SK-N-SH treated with all-trans-retinoic acid at 6 μM for 48 hours (cell line): Measurements from ENCODE around the gene INAVA.

Experiments
- ATAC-seq: fragments of 200-7000 bp; cut with Tn5 transposase; 3 replicates; pipeline ENCODE4 v1.9.1; 2020; ENCODE audit warnings: mild to moderate bottlenecking, moderate library complexity
- ARNTL ChIP-seq: fragments of 450-650 bp; formaldehyde crosslinking; IDR thresholded peaks from 2 replicates; pipeline ENCODE4 v1.5.0; 2020; ENCODE audit warnings: low read depth, mild to moderate bottlenecking, moderate library complexity, borderline replicate concordance
- CSDC2 ChIP-seq: fragments of 250-450 bp; sonication (Bioruptor Pico); IDR thresholded peaks from 2 replicates; pipeline ENCODE4 v1.5.0; 2020; ENCODE audit warnings: mild to moderate bottlenecking, moderate library complexity
- ESRRG ChIP-seq: fragments of 250-450 bp; sonication (Bioruptor Pico); IDR thresholded peaks from 2 replicates; pipeline ENCODE4 v1.6.1; 2021; ENCODE audit warnings: mild to moderate bottlenecking
- GLIS3 ChIP-seq: fragments of 250-450 bp; sonication (Bioruptor Pico); IDR thresholded peaks from 2 replicates; pipeline ENCODE4 v1.5.0; 2020; ENCODE audit warnings: mild to moderate bottlenecking, moderate library complexity
- ISL1 ChIP-seq: fragments of 250-450 bp; sonication (Bioruptor Pico); IDR thresholded peaks from 2 replicates; pipeline ENCODE4 v2.1.2; 2022; ENCODE audit warnings: mild to moderate bottlenecking, moderate library complexity
- OSR1 ChIP-seq: fragments of 250-450 bp; sonication (Bioruptor Pico); IDR thresholded peaks from 2 replicates; pipeline ENCODE4 v1.8.0; 2022; ENCODE audit warnings: moderate library complexity, mild to moderate bottlenecking, inconsistent platforms
- PPARA ChIP-seq: fragments of 250-450 bp; sonication (Bioruptor Pico); IDR thresholded peaks from 2 replicates; pipeline ENCODE4 v1.5.0; 2020; ENCODE audit warnings: mild to moderate bottlenecking, borderline replicate concordance
- RARB ChIP-seq: fragments of 250-450 bp; sonication (Bioruptor Pico); IDR thresholded peaks from 2 replicates; pipeline ENCODE4 v1.8.0; 2021; ENCODE audit warnings: mild to moderate bottlenecking, moderate library complexity
- SNAI2 ChIP-seq: fragments of 250-450 bp; sonication (Bioruptor Pico); IDR thresholded peaks from 2 replicates; pipeline ENCODE4 v1.5.0; 2020; ENCODE audit warnings: mild to moderate bottlenecking, moderate library complexity
- TCF4 ChIP-seq: fragments of 250-450 bp; sonication (Bioruptor Pico); IDR thresholded peaks from 2 replicates; pipeline ENCODE4 v1.8.0; 2021; ENCODE audit warnings: mild to moderate bottlenecking, moderate library complexity, borderline replicate concordance
- ZC3H10 ChIP-seq: fragments of 250-450 bp; sonication (Bioruptor Pico); IDR thresholded peaks from 2 replicates; pipeline ENCODE4 v1.5.1; 2021; ENCODE audit warnings: mild to moderate bottlenecking, moderate library complexity
- ZFP30 ChIP-seq: fragments of 450-650 bp; formaldehyde crosslinking; IDR thresholded peaks from 2 replicates; pipeline ENCODE4 v1.5.0; 2022; ENCODE audit warnings: mild to moderate bottlenecking, moderate library complexity
- ZNF565 ChIP-seq: fragments of 450-650 bp; formaldehyde crosslinking; conservative IDR thresholded peaks from 2 replicates; pipeline ENCODE4 v1.5.0; 2020; ENCODE audit warnings: low read depth, mild to moderate bottlenecking, moderate library complexity
- ZNF70 ChIP-seq: fragments of 450-650 bp; formaldehyde crosslinking; IDR thresholded peaks from 2 replicates; pipeline ENCODE4 v1.5.0; 2020; ENCODE audit warnings: mild to moderate bottlenecking, moderate library complexity
- TF ChIP-seq, protein P1 (sequence below): fragments of 250-450 bp; sonication (Bioruptor Pico); IDR thresholded peaks from 2 replicates; pipeline ENCODE4 v1.5.0; 2020; ENCODE audit warnings: mild to moderate bottlenecking, moderate library complexity
- TF ChIP-seq, protein P2 (sequence below): fragments of 250-450 bp; sonication (Bioruptor Pico); IDR thresholded peaks from 2 replicates; pipeline ENCODE4 v1.8.0; 2020; ENCODE audit warnings: mild to moderate bottlenecking, moderate library complexity, borderline replicate concordance
- TF ChIP-seq, protein P3 (sequence below): fragments of 250-450 bp; sonication (Bioruptor Pico); IDR thresholded peaks from 2 replicates; pipeline ENCODE4 v1.5.1; 2021; ENCODE audit warnings: mild to moderate bottlenecking, moderate library complexity
- TF ChIP-seq, protein P4 (sequence below): fragments of 250-450 bp; sonication (Bioruptor Pico); IDR thresholded peaks from 2 replicates; pipeline ENCODE4 v1.8.0; 2021; ENCODE audit warnings: low read depth, mild to moderate bottlenecking, moderate library complexity, borderline replicate concordance
- TF ChIP-seq, protein P5 (sequence below): fragments of 250-450 bp; sonication (Bioruptor Pico); IDR thresholded peaks from 2 replicates; pipeline ENCODE4 v1.5.1; 2020; ENCODE audit warnings: low read depth, mild to moderate bottlenecking, moderate library complexity

INAVA gene

DNA sequence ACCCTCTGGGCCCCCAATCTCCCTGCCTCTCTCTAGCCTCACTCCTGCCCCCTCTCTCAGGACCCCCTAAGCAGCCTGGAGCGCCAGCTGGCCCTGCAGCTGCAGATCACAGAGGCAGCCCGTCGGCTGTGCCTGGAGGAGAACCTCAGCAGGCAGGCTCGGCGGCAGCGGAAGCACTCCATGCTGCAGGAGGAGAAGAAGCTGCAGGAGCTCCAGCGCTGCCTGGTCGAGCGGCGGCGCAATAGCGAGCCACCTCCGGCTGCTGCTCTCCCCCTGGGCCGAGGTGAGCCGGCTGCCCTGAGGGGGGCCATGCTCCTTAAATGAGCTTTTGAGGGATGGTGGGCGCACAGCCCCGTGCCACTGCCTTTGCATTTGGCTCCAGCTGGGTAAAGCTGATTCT, 6.2 kb downstream of the INAVA start:
- ATAC-seq = no peak
- TF ChIP-seq, protein P1, sequence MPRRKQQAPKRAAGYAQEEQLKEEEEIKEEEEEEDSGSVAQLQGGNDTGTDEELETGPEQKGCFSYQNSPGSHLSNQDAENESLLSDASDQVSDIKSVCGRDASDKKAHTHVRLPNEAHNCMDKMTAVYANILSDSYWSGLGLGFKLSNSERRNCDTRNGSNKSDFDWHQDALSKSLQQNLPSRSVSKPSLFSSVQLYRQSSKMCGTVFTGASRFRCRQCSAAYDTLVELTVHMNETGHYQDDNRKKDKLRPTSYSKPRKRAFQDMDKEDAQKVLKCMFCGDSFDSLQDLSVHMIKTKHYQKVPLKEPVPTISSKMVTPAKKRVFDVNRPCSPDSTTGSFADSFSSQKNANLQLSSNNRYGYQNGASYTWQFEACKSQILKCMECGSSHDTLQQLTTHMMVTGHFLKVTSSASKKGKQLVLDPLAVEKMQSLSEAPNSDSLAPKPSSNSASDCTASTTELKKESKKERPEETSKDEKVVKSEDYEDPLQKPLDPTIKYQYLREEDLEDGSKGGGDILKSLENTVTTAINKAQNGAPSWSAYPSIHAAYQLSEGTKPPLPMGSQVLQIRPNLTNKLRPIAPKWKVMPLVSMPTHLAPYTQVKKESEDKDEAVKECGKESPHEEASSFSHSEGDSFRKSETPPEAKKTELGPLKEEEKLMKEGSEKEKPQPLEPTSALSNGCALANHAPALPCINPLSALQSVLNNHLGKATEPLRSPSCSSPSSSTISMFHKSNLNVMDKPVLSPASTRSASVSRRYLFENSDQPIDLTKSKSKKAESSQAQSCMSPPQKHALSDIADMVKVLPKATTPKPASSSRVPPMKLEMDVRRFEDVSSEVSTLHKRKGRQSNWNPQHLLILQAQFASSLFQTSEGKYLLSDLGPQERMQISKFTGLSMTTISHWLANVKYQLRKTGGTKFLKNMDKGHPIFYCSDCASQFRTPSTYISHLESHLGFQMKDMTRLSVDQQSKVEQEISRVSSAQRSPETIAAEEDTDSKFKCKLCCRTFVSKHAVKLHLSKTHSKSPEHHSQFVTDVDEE (CRISPR knock-in tag) = no peak
- TF ChIP-seq ZNF565 (CRISPR knock-in tag) = no peak
- TF ChIP-seq, protein P2, sequence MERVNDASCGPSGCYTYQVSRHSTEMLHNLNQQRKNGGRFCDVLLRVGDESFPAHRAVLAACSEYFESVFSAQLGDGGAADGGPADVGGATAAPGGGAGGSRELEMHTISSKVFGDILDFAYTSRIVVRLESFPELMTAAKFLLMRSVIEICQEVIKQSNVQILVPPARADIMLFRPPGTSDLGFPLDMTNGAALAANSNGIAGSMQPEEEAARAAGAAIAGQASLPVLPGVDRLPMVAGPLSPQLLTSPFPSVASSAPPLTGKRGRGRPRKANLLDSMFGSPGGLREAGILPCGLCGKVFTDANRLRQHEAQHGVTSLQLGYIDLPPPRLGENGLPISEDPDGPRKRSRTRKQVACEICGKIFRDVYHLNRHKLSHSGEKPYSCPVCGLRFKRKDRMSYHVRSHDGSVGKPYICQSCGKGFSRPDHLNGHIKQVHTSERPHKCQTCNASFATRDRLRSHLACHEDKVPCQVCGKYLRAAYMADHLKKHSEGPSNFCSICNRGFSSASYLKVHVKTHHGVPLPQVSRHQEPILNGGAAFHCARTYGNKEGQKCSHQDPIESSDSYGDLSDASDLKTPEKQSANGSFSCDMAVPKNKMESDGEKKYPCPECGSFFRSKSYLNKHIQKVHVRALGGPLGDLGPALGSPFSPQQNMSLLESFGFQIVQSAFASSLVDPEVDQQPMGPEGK (CRISPR knock-in tag) = no peak
- TF ChIP-seq TCF4 (CRISPR knock-in tag) = no peak
- no peak for TF ChIP-seq OSR1 (CRISPR knock-in tag)
- TF ChIP-seq, protein P3, sequence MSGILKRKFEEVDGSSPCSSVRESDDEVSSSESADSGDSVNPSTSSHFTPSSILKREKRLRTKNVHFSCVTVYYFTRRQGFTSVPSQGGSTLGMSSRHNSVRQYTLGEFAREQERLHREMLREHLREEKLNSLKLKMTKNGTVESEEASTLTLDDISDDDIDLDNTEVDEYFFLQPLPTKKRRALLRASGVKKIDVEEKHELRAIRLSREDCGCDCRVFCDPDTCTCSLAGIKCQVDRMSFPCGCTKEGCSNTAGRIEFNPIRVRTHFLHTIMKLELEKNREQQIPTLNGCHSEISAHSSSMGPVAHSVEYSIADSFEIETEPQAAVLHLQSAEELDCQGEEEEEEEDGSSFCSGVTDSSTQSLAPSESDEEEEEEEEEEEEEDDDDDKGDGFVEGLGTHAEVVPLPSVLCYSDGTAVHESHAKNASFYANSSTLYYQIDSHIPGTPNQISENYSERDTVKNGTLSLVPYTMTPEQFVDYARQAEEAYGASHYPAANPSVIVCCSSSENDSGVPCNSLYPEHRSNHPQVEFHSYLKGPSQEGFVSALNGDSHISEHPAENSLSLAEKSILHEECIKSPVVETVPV (CRISPR knock-in tag) = no peak
- no peak for TF ChIP-seq PPARA (CRISPR knock-in tag)
- TF ChIP-seq GLIS3 (CRISPR knock-in tag) = no peak
- no peak for TF ChIP-seq ZFP30
- no peak for TF ChIP-seq ESRRG (CRISPR knock-in tag)

DNA sequence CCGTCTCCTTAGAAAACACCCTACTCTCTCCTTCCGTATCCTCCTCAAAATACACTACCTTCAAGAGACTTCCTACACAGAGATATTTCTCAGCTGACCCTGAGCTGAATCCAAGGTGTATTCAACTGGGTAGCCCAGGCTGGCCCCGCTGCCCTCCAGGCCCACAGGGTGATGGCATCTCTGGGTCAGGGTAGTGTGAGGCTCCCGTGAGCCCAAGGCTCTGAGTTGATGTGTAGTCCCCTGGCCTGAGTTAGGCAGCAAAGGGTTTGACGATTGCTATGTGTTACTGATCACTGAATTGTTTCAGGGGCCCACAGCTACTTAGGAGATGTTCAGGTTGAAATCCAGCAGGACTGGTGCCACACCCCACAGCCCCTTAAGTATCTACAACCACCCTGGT, 6.7 kb downstream of the INAVA start:
- ATAC-seq = no peak
- TF ChIP-seq, protein P2 (CRISPR knock-in tag) = no peak
- TF ChIP-seq ZFP30 (no peak), RARB (CRISPR knock-in tag) (no peak), ZC3H10 (no peak), ISL1 (CRISPR knock-in tag) (no peak)

DNA sequence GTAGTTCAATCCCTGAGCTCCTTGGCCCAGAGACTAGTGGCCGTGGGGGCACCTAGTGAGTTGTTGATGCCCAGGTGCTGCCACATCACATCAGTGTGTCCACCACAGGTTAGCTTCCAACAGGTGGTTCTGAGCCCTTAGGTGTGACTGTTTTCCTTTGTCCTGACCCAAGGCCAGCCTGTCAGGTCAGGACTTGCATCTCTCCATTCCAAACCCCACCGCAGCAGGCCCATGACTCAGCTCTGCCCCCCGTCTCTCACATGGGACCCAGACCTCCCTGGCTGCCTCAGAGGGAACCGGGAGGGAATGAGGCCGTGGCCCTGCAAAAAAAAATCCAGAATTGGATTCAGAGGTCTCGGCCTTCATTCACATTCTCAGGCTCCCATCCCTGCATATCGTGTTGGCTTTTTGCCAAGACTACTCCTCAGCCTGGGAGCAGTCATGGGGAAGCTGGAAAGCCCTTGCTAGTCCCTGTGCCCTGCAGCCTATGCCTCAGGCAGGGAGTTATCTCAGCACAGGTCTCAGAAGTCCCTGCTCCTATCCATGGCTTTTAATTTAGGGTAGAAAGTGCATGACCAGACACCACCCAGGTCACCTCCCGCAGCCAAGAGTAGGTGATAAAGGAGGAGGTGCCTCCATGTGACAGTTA, 7.2 kb downstream of the INAVA start:
- ATAC-seq = no peak
- TF ChIP-seq OSR1 (CRISPR knock-in tag) (no peak), TCF4 (CRISPR knock-in tag) (no peak), ZFP30 (no peak), RARB (CRISPR knock-in tag) (no peak), ESRRG (CRISPR knock-in tag) (no peak), GLIS3 (CRISPR knock-in tag) (no peak), CSDC2 (CRISPR knock-in tag) (no peak), ARNTL (CRISPR knock-in tag) (no peak), SNAI2 (CRISPR knock-in tag) (no peak), ZNF70 (CRISPR knock-in tag) (no peak)
- TF ChIP-seq, protein P4, sequence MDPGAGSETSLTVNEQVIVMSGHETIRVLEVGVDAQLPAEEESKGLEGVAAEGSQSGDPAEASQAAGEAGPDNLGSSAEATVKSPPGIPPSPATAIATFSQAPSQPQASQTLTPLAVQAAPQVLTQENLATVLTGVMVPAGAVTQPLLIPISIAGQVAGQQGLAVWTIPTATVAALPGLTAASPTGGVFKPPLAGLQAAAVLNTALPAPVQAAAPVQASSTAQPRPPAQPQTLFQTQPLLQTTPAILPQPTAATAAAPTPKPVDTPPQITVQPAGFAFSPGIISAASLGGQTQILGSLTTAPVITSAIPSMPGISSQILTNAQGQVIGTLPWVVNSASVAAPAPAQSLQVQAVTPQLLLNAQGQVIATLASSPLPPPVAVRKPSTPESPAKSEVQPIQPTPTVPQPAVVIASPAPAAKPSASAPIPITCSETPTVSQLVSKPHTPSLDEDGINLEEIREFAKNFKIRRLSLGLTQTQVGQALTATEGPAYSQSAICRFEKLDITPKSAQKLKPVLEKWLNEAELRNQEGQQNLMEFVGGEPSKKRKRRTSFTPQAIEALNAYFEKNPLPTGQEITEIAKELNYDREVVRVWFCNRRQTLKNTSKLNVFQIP (CRISPR knock-in tag) = no peak
- TF ChIP-seq, protein P2 (CRISPR knock-in tag) = no peak
- TF ChIP-seq, protein P5, sequence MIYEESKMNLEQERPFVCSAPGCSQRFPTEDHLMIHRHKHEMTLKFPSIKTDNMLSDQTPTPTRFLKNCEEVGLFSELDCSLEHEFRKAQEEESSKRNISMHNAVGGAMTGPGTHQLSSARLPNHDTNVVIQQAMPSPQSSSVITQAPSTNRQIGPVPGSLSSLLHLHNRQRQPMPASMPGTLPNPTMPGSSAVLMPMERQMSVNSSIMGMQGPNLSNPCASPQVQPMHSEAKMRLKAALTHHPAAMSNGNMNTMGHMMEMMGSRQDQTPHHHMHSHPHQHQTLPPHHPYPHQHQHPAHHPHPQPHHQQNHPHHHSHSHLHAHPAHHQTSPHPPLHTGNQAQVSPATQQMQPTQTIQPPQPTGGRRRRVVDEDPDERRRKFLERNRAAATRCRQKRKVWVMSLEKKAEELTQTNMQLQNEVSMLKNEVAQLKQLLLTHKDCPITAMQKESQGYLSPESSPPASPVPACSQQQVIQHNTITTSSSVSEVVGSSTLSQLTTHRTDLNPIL (CRISPR knock-in tag) = no peak
- TF ChIP-seq, protein P1 (CRISPR knock-in tag) = no peak
